Measurements from ENCODE around the gene SRP19.
"Not testable (repeated sequence)": the region's sequence is repeated elsewhere in the genome, so short reads cannot be mapped to it uniquely, and the experiment has no call there.

GRCh38 chr5:112892066-112892465 is 31.0 kb downstream of the SRP19 start:
- not testable (repeated sequence) for TF ChIP-seq EP300 (IDR thresholded peaks at IDR 0.05); CBX2 (IDR thresholded peaks at IDR 0.05; ENCODE audit: borderline replicate concordance, low read depth); CTCF (IDR thresholded peaks at IDR 0.05); HES2 (IDR thresholded peaks at IDR 0.05); POLR2A (IDR thresholded peaks at IDR 0.05; ENCODE audit: low read length); HMGXB4 (CRISPR knock-in tag; IDR thresholded peaks at IDR 0.05; ENCODE audit: borderline replicate concordance); CEBPB (IDR thresholded peaks at IDR 0.05); CHD2 (IDR thresholded peaks at IDR 0.05; ENCODE audit: low read length, partially characterized antibody); RAD21 (conservative IDR thresholded peaks at IDR 0.05 in 1 of 2, IDR thresholded peaks at IDR 0.05 in 1 of 2)
